DND-41 (cell line): ENCODE results near the gene CPN2.

ENCODE experiments used
- ATAC-seq: fragments of 200-7000 bp; cut with Tn5 transposase; 3 replicates; pipeline ENCODE4 v1.9.1; 2021; ENCODE audit warnings: low read depth; ENCODE audit not compliant: insufficient read depth
- DNase-seq: peaks from one replicate; pipeline ENCODE4 v3.0.0-alpha.2; 2020
- H2AFZ ChIP-seq: 2 replicates; pipeline ENCODE4 v1.6.0; 2012; ENCODE audit warnings: low read depth, low read length
- H3K27ac ChIP-seq: 2 replicates; pipeline ENCODE4 v1.5.1; 2012; ENCODE audit warnings: low read length, inconsistent platforms
- H3K27me3 ChIP-seq: fragments of 200-600 bp; sonication (generic); 2 replicates; pipeline ENCODE4 v1.6.0; 2012; ENCODE audit warnings: low read length, mild to moderate bottlenecking, inconsistent platforms; ENCODE audit not compliant: insufficient read depth, poor library complexity
- H3K36me3 ChIP-seq: 2 replicates; pipeline ENCODE4 v1.5.1; 2012; ENCODE audit warnings: low read length, inconsistent platforms; ENCODE audit not compliant: insufficient read depth
- H3K4me1 ChIP-seq: 2 replicates; pipeline ENCODE4 v1.5.1; 2012; ENCODE audit warnings: mild to moderate bottlenecking, low read length; ENCODE audit not compliant: insufficient read depth
- H3K4me2 ChIP-seq: 2 replicates; pipeline ENCODE4 v1.6.0; 2012; ENCODE audit warnings: mild to moderate bottlenecking, moderate library complexity, low read length, inconsistent platforms; ENCODE audit not compliant: insufficient read depth
- H3K4me3 ChIP-seq, 2 experiments: fragments of 200-600 bp in 1 of 2; shearing (Covaris generic) in 1 of 2; 2 replicates each; pipeline ENCODE4 v1.5.1; 2012 to 2016; ENCODE audit warnings: inconsistent platforms in 2 of 2, low read length in 2 of 2, mild to moderate bottlenecking in 2 of 2, low read depth in 1 of 2, moderate library complexity in 1 of 2
- H3K79me2 ChIP-seq: 2 replicates; pipeline ENCODE4 v1.6.0; 2012; ENCODE audit warnings: low read length, inconsistent platforms; ENCODE audit not compliant: insufficient read depth
- H3K9ac ChIP-seq: 2 replicates; pipeline ENCODE4 v1.6.0; 2012; ENCODE audit warnings: low read depth, mild to moderate bottlenecking, inconsistent platforms, low read length, moderate library complexity
- H3K9me3 ChIP-seq: 2 replicates; pipeline ENCODE4 v1.5.1; 2012; ENCODE audit warnings: low read length, moderate library complexity, mild to moderate bottlenecking, inconsistent platforms; ENCODE audit not compliant: insufficient read depth, severe bottlenecking
- H4K20me1 ChIP-seq: 2 replicates; pipeline ENCODE4 v1.6.0; 2012; ENCODE audit warnings: low read length; ENCODE audit not compliant: insufficient read depth
- EZH2 ChIP-seq: IDR thresholded peaks from 3 replicates; pipeline ENCODE4 v1.6.1; 2012; ENCODE audit warnings: borderline replicate concordance, low read depth, mild to moderate bottlenecking, moderate library complexity, low read length, inconsistent platforms; ENCODE audit not compliant: severe bottlenecking
- TF ChIP-seq, protein P1 (sequence below): IDR thresholded peaks from 2 replicates; pipeline ENCODE4 v1.5.1; 2012; ENCODE audit warnings: borderline replicate concordance, low read length, moderate library complexity, mild to moderate bottlenecking; ENCODE audit not compliant: poor library complexity, severe bottlenecking; ENCODE audit errors: extremely low read depth

Gene CPN2

GRCh38 chr3:194332858-194333211 is 18.3 kb downstream of the CPN2 start:
- H3K4me1 ChIP-seq = peaks cover 9% of the 10 kb centered on the region
- H3K4me2 ChIP-seq = no peak overlapping the region

DNA sequence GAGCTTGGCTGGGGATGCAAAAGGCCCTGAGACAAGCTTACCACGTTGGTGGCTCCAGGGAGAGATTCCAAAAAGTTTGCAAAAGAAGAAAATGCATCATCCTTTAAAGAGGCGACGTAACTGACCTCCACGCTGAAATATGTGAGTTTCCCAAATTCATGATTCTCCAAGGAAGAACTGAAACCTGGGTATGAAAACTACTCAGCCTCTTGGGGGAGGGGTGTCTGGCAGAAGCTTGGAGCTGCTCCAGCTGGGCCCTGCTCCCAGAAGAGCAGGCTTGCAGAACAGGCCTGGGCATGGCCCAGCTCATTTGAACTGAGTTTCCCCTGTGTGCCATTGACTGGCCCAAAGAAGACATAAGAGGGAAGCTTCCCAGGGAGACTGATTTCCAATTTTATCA is 20.5 kb downstream of the CPN2 start:
- peaks cover 6% of the 10 kb centered on the region; the same call in 1 of the 2 replicates for H4K20me1 ChIP-seq
- no peak overlapping the region for H3K4me2 ChIP-seq
- TF ChIP-seq, protein P1, sequence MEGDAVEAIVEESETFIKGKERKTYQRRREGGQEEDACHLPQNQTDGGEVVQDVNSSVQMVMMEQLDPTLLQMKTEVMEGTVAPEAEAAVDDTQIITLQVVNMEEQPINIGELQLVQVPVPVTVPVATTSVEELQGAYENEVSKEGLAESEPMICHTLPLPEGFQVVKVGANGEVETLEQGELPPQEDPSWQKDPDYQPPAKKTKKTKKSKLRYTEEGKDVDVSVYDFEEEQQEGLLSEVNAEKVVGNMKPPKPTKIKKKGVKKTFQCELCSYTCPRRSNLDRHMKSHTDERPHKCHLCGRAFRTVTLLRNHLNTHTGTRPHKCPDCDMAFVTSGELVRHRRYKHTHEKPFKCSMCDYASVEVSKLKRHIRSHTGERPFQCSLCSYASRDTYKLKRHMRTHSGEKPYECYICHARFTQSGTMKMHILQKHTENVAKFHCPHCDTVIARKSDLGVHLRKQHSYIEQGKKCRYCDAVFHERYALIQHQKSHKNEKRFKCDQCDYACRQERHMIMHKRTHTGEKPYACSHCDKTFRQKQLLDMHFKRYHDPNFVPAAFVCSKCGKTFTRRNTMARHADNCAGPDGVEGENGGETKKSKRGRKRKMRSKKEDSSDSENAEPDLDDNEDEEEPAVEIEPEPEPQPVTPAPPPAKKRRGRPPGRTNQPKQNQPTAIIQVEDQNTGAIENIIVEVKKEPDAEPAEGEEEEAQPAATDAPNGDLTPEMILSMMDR = no peak
- H3K9ac ChIP-seq = no peak overlapping the region
- peaks cover 9% of the 10 kb centered on the region for H3K4me1 ChIP-seq
- ATAC-seq (no peak), DNase-seq (no peak)
- H3K27me3 ChIP-seq = peaks cover 19% of the 10 kb centered on the region
- no peak overlapping the region for H2AFZ ChIP-seq
- H3K36me3 ChIP-seq = no peaks in the 10 kb centered on the region
- H3K79me2 ChIP-seq = no peaks in the 10 kb centered on the region
- no peak overlapping the region for H3K27ac ChIP-seq
- H3K4me3 ChIP-seq = no peak overlapping the region
- no peaks in the 10 kb centered on the region for H3K9me3 ChIP-seq

More at GRCh38 chr3:194332858-194333211, 18.3 kb downstream of the CPN2 start:
- Histone ChIP-seq H3K27me3 (peaks cover 19% of the 10 kb centered on the region), H2AFZ (no peak overlapping the region), H3K36me3 (no peaks in the 10 kb centered on the region), H3K9me3 (no peaks in the 10 kb centered on the region), H3K4me3 (no peak overlapping the region), H3K9ac (no peak overlapping the region), H3K79me2 (no peaks in the 10 kb centered on the region), H3K27ac (no peak overlapping the region), H4K20me1 (peaks cover 6% of the 10 kb centered on the region; the same call in 1 of the 2 replicates)
- DNase-seq = no peak
- TF ChIP-seq EZH2 = no peak
- TF ChIP-seq, protein P1 = no peak
- ATAC-seq = no peak

DNA sequence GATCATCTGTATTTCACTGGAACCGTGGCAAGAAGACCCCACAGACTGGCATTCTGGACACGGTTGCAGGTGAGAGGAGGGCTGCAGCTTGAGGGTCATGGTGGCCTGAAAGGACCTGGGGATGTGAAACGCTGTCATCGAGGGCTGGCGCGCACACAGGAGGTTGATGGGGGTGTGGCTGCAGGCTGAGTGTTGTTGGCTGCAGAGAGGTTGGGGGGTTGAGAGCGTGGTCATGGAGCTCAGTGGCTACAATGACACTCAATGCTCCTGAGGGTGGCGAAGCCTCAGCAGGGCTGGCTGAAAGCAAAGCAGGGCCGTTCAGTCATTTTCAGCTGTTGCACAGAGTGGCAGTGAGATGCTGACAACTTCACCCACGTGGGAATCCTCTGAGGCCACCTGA is 21.0 kb downstream of the CPN2 start:
- Histone ChIP-seq H3K9ac (no peak overlapping the region), H3K27me3 (peaks cover 19% of the 10 kb centered on the region), H3K4me2 (no peak overlapping the region), H3K79me2 (no peaks in the 10 kb centered on the region), H4K20me1 (peaks cover 6% of the 10 kb centered on the region; the same call in 1 of the 2 replicates), H3K4me1 (peaks cover 9% of the 10 kb centered on the region), H3K4me3 (no peak overlapping the region), H3K36me3 (no peaks in the 10 kb centered on the region), H2AFZ (no peak overlapping the region), H3K27ac (no peak overlapping the region), H3K9me3 (no peaks in the 10 kb centered on the region)
- TF ChIP-seq, protein P1 = no peak
- TF ChIP-seq EZH2 = no peak
- ATAC-seq (no peak), DNase-seq (no peak)

DNA sequence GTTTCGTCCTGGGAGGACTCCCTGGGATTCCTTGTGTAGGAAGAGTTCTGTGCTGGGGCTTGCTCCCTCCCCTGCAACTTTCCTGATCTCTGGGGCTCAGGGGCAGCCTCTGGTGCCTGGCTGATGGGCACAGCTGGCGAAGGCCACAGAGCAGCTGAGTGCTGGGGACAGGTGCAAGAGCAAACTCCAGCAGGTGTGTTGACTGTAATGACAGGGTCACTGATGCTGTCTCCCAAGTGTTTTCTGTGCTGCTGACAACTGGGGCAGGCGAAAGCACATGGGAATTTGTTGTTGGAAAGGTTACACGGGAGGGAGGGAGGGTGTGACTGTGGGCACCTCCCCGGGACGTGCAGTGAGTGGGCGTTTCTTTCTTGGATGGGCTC is 21.6 kb downstream of the CPN2 start:
- Histone ChIP-seq H3K36me3 (no peaks in the 10 kb centered on the region), H2AFZ (no peak overlapping the region), H3K4me3 (no peak overlapping the region), H3K9ac (no peak overlapping the region), H3K79me2 (no peaks in the 10 kb centered on the region), H3K4me2 (no peak overlapping the region), H4K20me1 (peaks cover 6% of the 10 kb centered on the region; the same call in 1 of the 2 replicates), H3K9me3 (no peaks in the 10 kb centered on the region), H3K4me1 (peaks cover 9% of the 10 kb centered on the region), H3K27ac (no peak overlapping the region), H3K27me3 (peaks cover 19% of the 10 kb centered on the region)
- ATAC-seq = no peak
- no peak for DNase-seq
- TF ChIP-seq EZH2 = no peak
- TF ChIP-seq, protein P1 = no peak
